AG10803 (cell line): ENCODE data around the gene INTS11.

Source experiments
- DNase-seq: peaks from one replicate; pipeline ENCODE4 v3.0.0; 2010; ENCODE audit warnings: low read depth
- H3K4me3 ChIP-seq: 2 replicates; pipeline ENCODE4 v1.5.1; 2011; ENCODE audit warnings: mild to moderate bottlenecking, low read length, control low read depth
- CTCF ChIP-seq: conservative IDR thresholded peaks from 2 replicates; pipeline ENCODE4 v1.5.1; 2011; ENCODE audit warnings: mild to moderate bottlenecking, low read length, control low read depth, inconsistent platforms

INTS11 gene

GRCh38 chr1:1367315-1367714, 42.9 kb upstream of the INTS11 start:
- no peak overlapping the region for H3K4me3 ChIP-seq
- no peak for DNase-seq
- TF ChIP-seq CTCF, result no peak

GRCh38 chr1:1366699-1367066, 42.2 kb upstream of the INTS11 start:
- no peak for DNase-seq
- H3K4me3 ChIP-seq, result no peak overlapping the region
- TF ChIP-seq CTCF, result no peak

- no peak overlapping the region for H3K4me3 ChIP-seq
- no peak for DNase-seq
- no peak for TF ChIP-seq CTCF
Measured at GRCh38 chr1:1365875-1366698, 41.6 kb upstream of the INTS11 start.

- H3K4me3 ChIP-seq, result no peak overlapping the region
- no peak for TF ChIP-seq CTCF
- no peak for DNase-seq
Measured at GRCh38 chr1:1364266-1364665, 39.8 kb upstream of the INTS11 start.

GRCh38 chr1:1361982-1362423, 37.5 kb upstream of the INTS11 start:
- peak; percentile 90 for DNase-seq
- H3K4me3 ChIP-seq, result peak overlapping the region; percentile 29
- TF ChIP-seq CTCF, result peak; percentile 61

- peak overlapping the region; percentile 29 for H3K4me3 ChIP-seq
- no peak for TF ChIP-seq CTCF
- DNase-seq, result no peak
Measured at GRCh38 chr1:1361233-1361981, 36.9 kb upstream of the INTS11 start.
